Measurements from ENCODE around the gene PCSK7.

PCSK7 gene

DNA sequence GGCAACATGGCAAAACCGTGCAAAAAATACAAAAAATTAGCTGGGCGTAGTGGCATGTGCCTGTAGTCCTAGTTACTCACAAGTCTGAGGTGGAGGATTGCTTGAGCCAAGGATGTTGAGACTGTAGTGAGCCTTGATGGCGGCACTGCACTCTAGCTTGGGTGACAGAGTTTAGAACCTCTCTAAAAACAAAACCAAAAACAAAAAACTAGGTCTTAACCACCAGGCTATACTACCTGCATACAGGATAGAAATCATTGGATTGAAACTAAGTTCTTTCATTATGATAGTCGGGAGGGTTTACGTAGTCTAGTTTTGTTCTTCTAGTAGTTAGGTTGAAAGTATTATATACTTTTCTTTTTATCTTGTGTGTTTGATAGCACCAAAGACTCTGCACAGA lies 6.3 kb upstream of the PCSK7 start:
- no peaks in the 10 kb centered on the region for H3K4me1 ChIP-seq
- H3K4me3 ChIP-seq (ENCODE audit: low read depth, low read length): no peak overlapping the region
- H3K36me3 ChIP-seq: peaks cover 14% of the 10 kb centered on the region
- H3K27me3 ChIP-seq: no peaks in the 10 kb centered on the region
- DNase-seq: no peak
- TF ChIP-seq, protein P1, sequence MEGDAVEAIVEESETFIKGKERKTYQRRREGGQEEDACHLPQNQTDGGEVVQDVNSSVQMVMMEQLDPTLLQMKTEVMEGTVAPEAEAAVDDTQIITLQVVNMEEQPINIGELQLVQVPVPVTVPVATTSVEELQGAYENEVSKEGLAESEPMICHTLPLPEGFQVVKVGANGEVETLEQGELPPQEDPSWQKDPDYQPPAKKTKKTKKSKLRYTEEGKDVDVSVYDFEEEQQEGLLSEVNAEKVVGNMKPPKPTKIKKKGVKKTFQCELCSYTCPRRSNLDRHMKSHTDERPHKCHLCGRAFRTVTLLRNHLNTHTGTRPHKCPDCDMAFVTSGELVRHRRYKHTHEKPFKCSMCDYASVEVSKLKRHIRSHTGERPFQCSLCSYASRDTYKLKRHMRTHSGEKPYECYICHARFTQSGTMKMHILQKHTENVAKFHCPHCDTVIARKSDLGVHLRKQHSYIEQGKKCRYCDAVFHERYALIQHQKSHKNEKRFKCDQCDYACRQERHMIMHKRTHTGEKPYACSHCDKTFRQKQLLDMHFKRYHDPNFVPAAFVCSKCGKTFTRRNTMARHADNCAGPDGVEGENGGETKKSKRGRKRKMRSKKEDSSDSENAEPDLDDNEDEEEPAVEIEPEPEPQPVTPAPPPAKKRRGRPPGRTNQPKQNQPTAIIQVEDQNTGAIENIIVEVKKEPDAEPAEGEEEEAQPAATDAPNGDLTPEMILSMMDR (IDR thresholded peaks at IDR 0.05; ENCODE audit: low read depth, low read length): no peak
- H3K9me3 ChIP-seq: no peaks in the 10 kb centered on the region

DNA sequence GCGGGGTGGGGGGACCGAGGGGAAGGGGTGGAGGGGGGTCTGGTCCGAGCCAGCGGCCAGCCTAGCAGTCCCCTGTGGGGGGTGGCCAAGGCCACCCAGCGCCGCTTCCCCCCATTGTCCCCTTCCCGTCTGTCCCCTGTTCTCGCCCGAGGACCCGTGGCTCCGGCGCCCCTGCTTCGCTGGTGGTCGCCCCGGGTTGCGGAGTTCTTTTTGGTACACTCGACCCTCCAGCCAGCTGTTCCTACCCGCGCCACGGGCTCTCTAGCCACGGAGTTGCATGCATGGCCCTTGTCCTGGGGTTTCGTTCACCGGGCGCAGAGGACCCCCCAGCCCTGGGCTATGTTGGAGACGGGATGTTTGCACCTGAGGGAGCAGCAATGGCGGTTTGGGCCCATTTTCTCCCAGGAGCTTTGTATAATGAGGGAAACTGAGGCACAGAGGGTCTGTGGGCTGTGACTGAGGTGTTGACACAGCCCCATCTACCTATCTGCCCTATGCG lies 1.1 kb upstream of the PCSK7 start:
- Histone ChIP-seq H3K9me3 (no peaks in the 10 kb centered on the region), H3K36me3 (peaks cover 23% of the 10 kb centered on the region), H3K4me3 (ENCODE audit: low read depth, low read length) (peak overlapping the region; percentile 87), H3K4me1 (no peaks in the 10 kb centered on the region), H3K27me3 (no peaks in the 10 kb centered on the region)
- TF ChIP-seq, protein P1 (IDR thresholded peaks at IDR 0.05; ENCODE audit: low read depth, low read length): no peak
- peak; percentile 31 for DNase-seq

DNA sequence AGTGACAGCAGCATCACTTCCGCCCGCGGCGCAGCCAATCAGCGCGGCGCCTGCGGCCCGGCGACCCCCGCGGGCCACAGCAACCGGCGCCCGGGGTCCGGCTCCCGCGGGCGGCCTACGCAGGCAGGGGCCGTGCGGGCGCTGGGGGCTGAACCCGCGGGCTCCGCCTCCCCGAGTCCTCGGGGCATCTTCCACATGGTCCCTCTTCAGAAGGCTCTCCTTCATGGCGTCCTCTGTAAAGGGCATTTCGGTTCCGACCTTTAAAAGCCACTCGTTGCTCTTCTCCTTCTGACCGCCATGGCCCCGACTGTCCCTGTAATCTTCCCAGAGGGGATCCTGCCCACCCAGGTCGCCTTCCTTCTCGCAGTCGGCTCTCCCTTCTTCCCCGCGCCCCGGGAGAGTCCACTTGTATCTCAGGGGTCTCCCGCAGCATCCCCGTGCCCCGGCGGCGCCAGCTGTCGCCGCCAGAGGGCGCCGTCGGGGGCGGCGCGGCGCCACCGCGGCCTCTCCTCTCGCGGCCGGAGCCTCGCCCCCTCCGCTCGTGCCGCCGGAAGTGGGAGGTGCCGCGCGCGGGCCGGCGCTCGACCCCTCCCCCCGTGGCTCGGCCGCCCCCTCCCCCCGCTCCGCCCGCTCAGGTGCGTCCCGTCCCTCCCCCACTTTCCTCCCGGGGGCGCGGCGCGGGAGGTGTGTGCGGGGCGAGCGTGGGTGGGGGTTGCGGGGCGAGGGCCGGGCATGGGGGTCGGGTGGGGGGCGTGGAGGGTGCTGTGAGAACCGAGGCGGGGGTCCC lies 412 bp upstream of the PCSK7 start, which contains the start of gene RNF214:
Gene RNF214 (plus strand): TSS at position 580 of the 787 bp plus-strand sequence. CDS start 1,602 bp downstream, outside the sequence.
- Histone ChIP-seq H3K36me3 (peaks cover 24% of the 10 kb centered on the region), H3K4me3 (ENCODE audit: low read depth, low read length) (peak within 1 kb of the TSS; percentile 99)
- TF ChIP-seq, protein P1 (IDR thresholded peaks at IDR 0.05; ENCODE audit: low read depth, low read length): peak; percentile 54

DNA sequence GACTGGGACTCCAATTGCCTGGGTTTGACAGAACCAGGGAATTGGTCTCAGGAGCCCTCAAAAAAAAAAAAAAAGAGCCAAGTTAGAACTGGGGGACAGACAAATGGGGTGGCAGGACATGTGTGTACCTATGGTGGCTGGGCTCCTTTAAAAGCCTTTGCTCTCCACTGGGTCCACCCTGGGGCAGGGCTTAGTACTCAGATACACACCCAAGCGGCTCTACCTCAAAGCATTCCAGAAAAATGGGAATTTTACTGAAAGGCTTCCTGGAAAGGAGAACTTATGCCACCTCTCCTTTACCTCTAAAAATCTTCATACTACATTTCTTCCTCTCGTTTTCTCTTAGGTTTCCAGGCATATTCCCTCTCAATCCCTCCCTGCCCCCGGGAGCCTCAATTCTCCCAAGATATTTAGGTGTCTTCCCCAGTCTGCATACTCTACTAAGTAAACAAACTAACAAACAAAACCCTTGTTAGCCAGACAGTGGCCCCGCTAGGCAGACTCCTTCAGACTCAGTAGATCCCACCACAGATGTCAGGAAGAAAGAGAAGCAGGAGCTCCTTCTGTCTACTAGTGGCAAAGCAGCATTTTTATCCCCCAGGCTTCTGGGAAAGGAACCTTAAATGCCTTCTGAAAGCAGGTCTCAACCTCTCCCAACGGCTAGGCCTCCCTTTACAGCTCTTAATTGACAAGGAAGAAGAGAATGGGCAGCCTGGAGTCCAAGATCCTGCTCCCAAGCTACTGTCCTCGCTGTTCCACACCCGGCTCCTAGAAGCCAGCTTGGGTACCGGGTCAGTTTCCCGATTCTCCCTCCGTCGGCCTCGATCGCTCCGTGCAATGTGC lies 653 bp downstream of the PCSK7 start:
- no peaks in the 10 kb centered on the region for H3K4me1 ChIP-seq
- H3K27me3 ChIP-seq: no peaks in the 10 kb centered on the region
- H3K9me3 ChIP-seq: no peaks in the 10 kb centered on the region
- H3K4me3 ChIP-seq (ENCODE audit: low read depth, low read length): peak overlapping the region; percentile 99
- TF ChIP-seq, protein P1 (IDR thresholded peaks at IDR 0.05; ENCODE audit: low read depth, low read length): no peak
- DNase-seq: no peak
- H3K36me3 ChIP-seq: peaks cover 31% of the 10 kb centered on the region

More for the DNA sequence above, 412 bp upstream of the PCSK7 start, which contains the start of gene RNF214:
- peak; percentile 90 for DNase-seq
- no peaks in the 10 kb centered on the region for H3K4me1 ChIP-seq
- H3K9me3 ChIP-seq: no peaks in the 10 kb centered on the region
- H3K27me3 ChIP-seq: no peaks in the 10 kb centered on the region

DNA sequence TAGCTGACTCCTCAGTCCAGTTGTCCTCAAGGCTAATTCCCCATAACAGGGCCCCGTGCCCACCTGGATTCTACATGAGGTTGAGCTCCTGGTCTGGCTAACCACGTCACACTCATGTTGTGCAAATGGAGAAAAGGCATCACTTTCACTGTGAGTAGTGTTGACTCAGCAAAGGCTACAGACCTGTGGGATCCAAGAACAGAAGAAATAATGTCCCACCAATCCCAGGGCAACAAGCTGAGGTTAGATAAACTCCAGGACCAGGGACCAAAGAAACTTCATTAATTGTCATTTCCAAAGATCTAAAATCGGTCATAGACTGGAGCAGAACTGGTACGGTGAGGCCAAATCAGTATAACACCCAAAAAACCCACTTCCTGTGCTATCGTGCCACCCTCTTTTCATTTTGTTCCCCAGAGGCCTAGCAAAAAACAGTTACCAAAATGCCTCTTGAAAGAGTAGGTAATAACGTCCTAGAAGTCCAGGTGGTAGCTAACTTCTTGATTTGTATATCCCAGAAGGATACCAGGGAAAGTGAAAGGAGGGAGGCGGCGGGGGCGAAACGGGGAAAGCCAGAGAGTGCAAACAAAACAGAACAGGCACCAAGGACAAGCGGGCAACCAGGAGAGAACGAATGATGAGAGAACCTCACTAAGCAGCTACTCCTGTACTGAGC lies 1.4 kb downstream of the PCSK7 start:
- no peak for DNase-seq
- TF ChIP-seq, protein P1 (IDR thresholded peaks at IDR 0.05; ENCODE audit: low read depth, low read length): no peak
- no peaks in the 10 kb centered on the region for H3K9me3 ChIP-seq
- no peaks in the 10 kb centered on the region for H3K27me3 ChIP-seq
- peaks cover 35% of the 10 kb centered on the region for H3K36me3 ChIP-seq
- H3K4me3 ChIP-seq (ENCODE audit: low read depth, low read length): peak overlapping the region; percentile 99
- H3K4me1 ChIP-seq: no peaks in the 10 kb centered on the region
